ENCODE data around the gene LRCH4.

The LRCH4 gene

GRCh38 chr7:100626055-100626454, 40.1 kb upstream of the LRCH4 start:
- H3K4me3 ChIP-seq (ENCODE audit: low read depth, low read length): no peak overlapping the region
- no peak for DNase-seq (ENCODE audit: low read depth, low spot score)
- TF ChIP-seq CTCF (IDR thresholded peaks at IDR 0.05; ENCODE audit: low read depth, low read length): no peak
- in situ Hi-C loops (cut with HindIII; ENCODE audit: low sequenced_read_pairs): no loop called here

- DNase-seq (ENCODE audit: low read depth, low spot score): no peak
- TF ChIP-seq CTCF (IDR thresholded peaks at IDR 0.05; ENCODE audit: low read depth, low read length): no peak
- no peak overlapping the region for H3K4me3 ChIP-seq (ENCODE audit: low read depth, low read length)
- in situ Hi-C loops (cut with HindIII; ENCODE audit: low sequenced_read_pairs): no loop called here
These were observed 38.3 kb upstream of the LRCH4 start for GRCh38 chr7:100623951-100624824.

GRCh38 chr7:100621554-100621953, 35.6 kb upstream of the LRCH4 start:
- no peak for DNase-seq (ENCODE audit: low read depth, low spot score)
- no peak overlapping the region for H3K4me3 ChIP-seq (ENCODE audit: low read depth, low read length)
- no peak for TF ChIP-seq CTCF (IDR thresholded peaks at IDR 0.05; ENCODE audit: low read depth, low read length)
- in situ Hi-C loops (cut with HindIII; ENCODE audit: low sequenced_read_pairs): no loop called here

GRCh38 chr7:100620804-100621203, 34.9 kb upstream of the LRCH4 start:
- in situ Hi-C loops (cut with HindIII; ENCODE audit: low sequenced_read_pairs): no loop called here
- H3K4me3 ChIP-seq (ENCODE audit: low read depth, low read length): no peak overlapping the region
- TF ChIP-seq CTCF (IDR thresholded peaks at IDR 0.05; ENCODE audit: low read depth, low read length): no peak
- no peak for DNase-seq (ENCODE audit: low read depth, low spot score)

GRCh38 chr7:100620239-100620638, 34.3 kb upstream of the LRCH4 start:
- in situ Hi-C loops (cut with HindIII; ENCODE audit: low sequenced_read_pairs): no loop called here
- H3K4me3 ChIP-seq (ENCODE audit: low read depth, low read length): no peak overlapping the region
- TF ChIP-seq CTCF (IDR thresholded peaks at IDR 0.05; ENCODE audit: low read depth, low read length): no peak
- DNase-seq (ENCODE audit: low read depth, low spot score): no peak

- no peak overlapping the region for H3K4me3 ChIP-seq (ENCODE audit: low read depth, low read length)
- DNase-seq (ENCODE audit: low read depth, low spot score): no peak
- in situ Hi-C loops (cut with HindIII; ENCODE audit: low sequenced_read_pairs): no loop called here
- TF ChIP-seq CTCF (IDR thresholded peaks at IDR 0.05; ENCODE audit: low read depth, low read length): no peak
These were observed 28.5 kb upstream of the LRCH4 start for GRCh38 chr7:100614308-100614861.

Data from astrocyte of the spinal cord (primary cell).